ENCODE measurements around the gene GDF10. TPM values are rescaled to one million over a fixed set of nuclear protein-coding genes. Genes with fewer than 3 reads are reported as not detected.

Gene GDF10
- polyA plus RNA-seq, 1 of the 3 experiments (the other 2 are of a cell fraction): 0.02 TPM

GRCh38 chr10:47253030-47253637, 46.9 kb upstream of the GDF10 start (continued):
- TF ChIP-seq USF2 (IDR thresholded peaks at IDR 0.05; ENCODE audit: borderline replicate concordance, low read depth, low read length) (no peak), FOSL2 (IDR thresholded peaks at IDR 0.05; ENCODE audit: borderline replicate concordance, low read depth) (no peak), NFIC (IDR thresholded peaks at IDR 0.05; ENCODE audit: borderline replicate concordance) (no peak), TAF1 (IDR thresholded peaks at IDR 0.05; ENCODE audit: borderline replicate concordance, low read depth, low read length) (no peak), EP300 (IDR thresholded peaks at IDR 0.05; ENCODE audit: borderline replicate concordance in 1 of 2, low read depth in 1 of 2, low read length in 1 of 2) (no peak), JUND (IDR thresholded peaks at IDR 0.05) (no peak)

DNA sequence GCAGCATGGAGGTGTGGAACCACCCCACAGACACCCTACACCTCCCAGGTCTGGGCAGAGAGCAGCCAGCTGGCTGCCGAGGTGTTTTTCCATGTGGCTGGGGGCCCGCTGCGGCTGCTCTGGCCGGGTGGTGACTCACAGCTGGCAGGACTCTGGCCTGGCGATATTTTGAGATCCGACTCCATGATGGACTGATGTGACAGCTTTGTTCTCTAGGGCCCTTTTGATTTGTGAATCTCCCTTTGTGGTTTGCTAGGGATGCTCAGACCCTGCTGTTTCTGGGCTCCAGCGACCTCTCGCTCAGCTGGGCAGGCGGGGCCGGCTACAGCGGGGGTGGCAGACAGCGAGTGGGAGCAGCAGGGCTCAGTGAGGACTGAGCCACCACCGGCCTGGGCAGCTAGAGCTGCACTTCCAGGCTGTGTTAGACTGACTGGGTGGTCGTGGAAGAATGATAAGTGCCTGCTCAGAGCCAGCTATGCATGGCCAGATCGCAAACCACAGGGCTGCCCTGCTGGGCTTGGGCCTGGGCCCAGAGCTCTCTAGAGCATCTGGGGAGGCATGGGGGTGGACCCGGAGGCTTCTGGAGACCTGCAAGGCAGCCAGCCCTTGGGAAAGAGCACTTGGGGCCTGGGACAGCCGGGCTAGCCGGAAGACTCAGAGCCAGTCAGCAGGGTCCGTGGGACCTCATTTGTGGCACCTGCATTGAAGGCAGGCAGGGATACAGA, 46.2 kb upstream of the GDF10 start:
- H4K20me1 ChIP-seq (ENCODE audit: insufficient read depth): no peaks in the 10 kb centered on the region
- WGBS (ENCODE audit: low lambda C conversion rate): 57% methylated on average over 4 of the region's 19 CpGs
- peaks cover 0 to 20% of the 10 kb centered on the region in 2 experiments; a peak in 1 of 4 replicates for H3K4me1 ChIP-seq (ENCODE audit: control insufficient read depth in 1 of 2, insufficient read depth in 2 of 2, low read depth in 1 of 2, low read length in 1 of 2)
- CTCF ChIA-PET: interaction anchor here (1.1 to 1.7 kb wide), 4 partner anchors 8 to 229 kb away, joined by 3 to 6 read pairs (median 4); no protein-coding TSS in a partner anchor
- H3K27ac ChIP-seq (ENCODE audit: low read depth in 2 of 2, low read length in 1 of 2): no peak overlapping the region; a peak in 1 of 4 replicates
- H3K9me2 ChIP-seq: no peaks in the 10 kb centered on the region
- H2AFZ ChIP-seq (ENCODE audit: low read depth): no peak overlapping the region
- H3F3A ChIP-seq (replicated peaks; ENCODE audit: insufficient read depth): no peaks in the 10 kb centered on the region
- no peaks in the 10 kb centered on the region for H3K79me2 ChIP-seq (ENCODE audit: insufficient read depth)
- H3K27me3 ChIP-seq (ENCODE audit: insufficient read depth): no peaks in the 10 kb centered on the region
- H3K36me3 ChIP-seq (replicated peaks in 1 of 2; ENCODE audit: control insufficient read depth in 1 of 2, insufficient read depth in 2 of 2, low read length in 1 of 2): no peaks in the 10 kb centered on the region
- H3K4me3 ChIP-seq (ENCODE audit: low read depth in 2 of 2, low read length in 1 of 2): no peak overlapping the region
- no peak overlapping the region for H3K9ac ChIP-seq
- POLR2A ChIA-PET: interaction anchor here (1.6 kb wide), 1 partner anchor 8 kb away, joined by 3 read pairs; no protein-coding TSS in a partner anchor
- no peak overlapping the region for H3K4me2 ChIP-seq
- H3K9me3 ChIP-seq: no peaks in the 10 kb centered on the region
- no peak for DNase-seq
- TF ChIP-seq POLR2AphosphoS5 (IDR thresholded peaks at IDR 0.05; ENCODE audit: low read depth, low read length) (no peak), RAD21 (IDR thresholded peaks at IDR 0.05; ENCODE audit: low read length) (no peak), RXRA (IDR thresholded peaks at IDR 0.05; ENCODE audit: borderline replicate concordance, low read depth) (no peak), YY1 (IDR thresholded peaks at IDR 0.05; ENCODE audit: low read depth) (no peak), TEAD4 (IDR thresholded peaks at IDR 0.05; ENCODE audit: borderline replicate concordance, insufficient read depth) (no peak), FOXJ3 (CRISPR knock-in tag; IDR thresholded peaks at IDR 0.05) (no peak), MXI1 (IDR thresholded peaks at IDR 0.05; ENCODE audit: low read depth, low read length) (no peak), SIN3A (IDR thresholded peaks at IDR 0.05; ENCODE audit: borderline replicate concordance, low read depth, low read length) (no peak), MEF2A (IDR thresholded peaks at IDR 0.05; ENCODE audit: borderline replicate concordance, low read depth) (no peak), SMC3 (IDR thresholded peaks at IDR 0.05; ENCODE audit: low read depth, low read length) (no peak)
